Stomach (tissue), 9 donors: ENCODE results near the gene GREB1. TPM values are rescaled to one million over a fixed set of nuclear protein-coding genes. Genes with fewer than 3 reads are reported as not detected.

Experiments
- DNase-seq, 2 donors: peaks; one replicate each; pipeline versions ENCODE4 v3.0.0 to v3.0.0-alpha.2; 2013 to 2019
- H3K27ac ChIP-seq, 5 donors: fragments of 200-600 bp in 4 of 5; sonication (generic) in 4 of 5; one replicate each; pipeline ENCODE4 v1.5.1; 2013 to 2019; ENCODE audit warnings: mild to moderate bottlenecking in 1 of 5, moderate library complexity in 1 of 5
- H3K27me3 ChIP-seq, 3 donors: fragments of 200-600 bp; sonication (generic); one replicate each; pipeline ENCODE4 v1.5.1; 2017 to 2019; ENCODE audit warnings: mixed run types in 1 of 3
- H3K36me3 ChIP-seq, 4 donors: fragments of 200-600 bp; sonication (generic); 1 replicate in 3 of 4; 2 replicates in 1 of 4; pipeline ENCODE4 v1.5.1; 2016 to 2019
- H3K4me1 ChIP-seq, 4 donors: fragments of 200-600 bp; sonication (generic); one replicate each; pipeline ENCODE4 v1.5.1; 2016 to 2019
- H3K4me3 ChIP-seq, 4 donors: fragments of 200-600 bp; sonication (generic) in 3 of 4; one replicate each; pipeline ENCODE4 v1.5.1; 2016 to 2019; ENCODE audit warnings: mild to moderate bottlenecking in 1 of 4
- H3K9me3 ChIP-seq, 4 donors: fragments of 200-600 bp; sonication (generic); one replicate each; pipeline ENCODE4 v1.5.1; 2016 to 2019
- EP300 ChIP-seq: sonication (generic); formaldehyde crosslinking; IDR thresholded peaks from one replicate; pipeline ENCODE4 v1.6.1; 2017; ENCODE audit warnings: antibody characterized with exemption
- POLR2A ChIP-seq, 4 donors: fragments of 450-650 bp; IDR thresholded peaks; one replicate each; pipeline ENCODE4 v1.6.1; 2016; ENCODE audit warnings: antibody characterized with exemption in 4 of 4, control low read depth in 2 of 4, mild to moderate bottlenecking in 1 of 4, moderate library complexity in 1 of 4
- POLR2AphosphoS5 ChIP-seq, 3 donors: sonication (generic); formaldehyde crosslinking; IDR thresholded peaks; one replicate each; pipeline ENCODE4 v1.6.1; 2016; ENCODE audit warnings: antibody characterized with exemption in 3 of 3
- WGBS, 5 donors: extraction: QIAGEN DNeasy Blood & Tissue Kit in 3 of 5; methylation state at CpG; one replicate each; pipeline versions ENCODE4 v1.1.5 to v1.1.7; 2013 to 2018; 5-methylcytosine and 5-hydroxymethylcytosine counted together
- intact Hi-C: fragments of 100-400 bp; cut with DNase I; formaldehyde crosslinking; loops from one replicate; pipeline ENCODE4 v1.15.1; 2023; ENCODE audit warnings: low total_unique reads
- polyA plus RNA-seq, 3 donors: library from polyadenylated mRNA; stranded (reverse); fragments of 200-250 nt; gene quantifications; one replicate each; pipeline ENCODE4 v1.2.3, GENCODE V29; 2013
- total RNA-seq, 5 donors: library from RNA; depleted of rRNA; stranded (reverse); fragments of >200 nt; gene quantifications; one replicate each; pipeline versions ENCODE4 v1.1.0 to v1.2.3, GENCODE V29; 2014 to 2016
- TF ChIP-seq, protein P1 (sequence below), 7 experiments: fragments of 450-650 bp in 4 of 7; fragments of 200-600 bp in 3 of 7; sonication (generic) in 3 of 7; IDR thresholded peaks; one replicate each; pipeline ENCODE4 v1.5.1; 2016 to 2019; ENCODE audit warnings: antibody characterized with exemption in 7 of 7, control low read depth in 2 of 7, mild to moderate bottlenecking in 1 of 7
- donor health status: healthy with polysubstance abuse.
- donor health status: Bipolar disorder and iron deficiency.
- donor health status: healthy.

Gene GREB1
- total and polyA plus RNA-seq, 8 donors = 0.88 to 37.9 (median 3.6) TPM

DNA sequence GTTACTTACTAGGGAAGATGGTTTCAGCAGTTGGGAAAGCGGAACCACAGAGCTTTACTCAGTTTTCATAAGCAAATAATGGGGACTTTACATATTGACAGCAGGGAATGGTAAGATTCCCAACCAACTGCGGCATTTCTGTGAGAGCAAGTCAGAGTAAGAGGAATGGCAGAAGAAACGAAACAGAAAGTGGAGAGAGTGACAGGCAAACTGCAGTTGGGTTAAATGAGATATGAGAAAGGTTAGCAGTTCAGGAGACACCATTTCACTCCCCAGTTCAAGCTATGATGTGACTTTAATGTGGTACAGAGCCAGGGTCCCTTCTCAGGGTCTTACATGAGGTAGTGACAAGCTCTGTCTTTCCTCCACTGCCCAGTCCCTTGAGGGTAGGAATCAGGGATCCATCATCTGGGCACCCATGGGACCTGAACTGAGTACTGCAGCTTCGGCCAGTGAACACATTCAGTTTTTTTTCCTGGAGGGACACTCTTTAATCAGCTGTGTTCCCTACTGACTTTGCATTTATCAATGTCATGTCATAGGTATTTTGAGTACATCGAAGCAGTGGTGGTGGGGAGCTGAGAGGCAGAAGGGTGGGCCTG is 33.0 kb upstream of the GREB1 start:
- WGBS, 5 donors = 57 to 66% (median 59%) methylated on average over 5 of the region's 5 CpGs
- Histone ChIP-seq H3K9me3 (no peaks in the 10 kb centered on the region), H3K27ac (peak overlapping the region in 1 of 5 donors; percentile 14), H3K36me3 (no peaks in the 10 kb centered on the region), H3K4me1 (peaks cover 0 to 20% (median 13%) of the 10 kb centered on the region in 4 donors), H3K27me3 (peaks cover 0 to 3% (median 0%) of the 10 kb centered on the region in 3 donors), H3K4me3 (peak overlapping the region in 1 of 4 donors; percentile 6)
- TF ChIP-seq, protein P1, sequence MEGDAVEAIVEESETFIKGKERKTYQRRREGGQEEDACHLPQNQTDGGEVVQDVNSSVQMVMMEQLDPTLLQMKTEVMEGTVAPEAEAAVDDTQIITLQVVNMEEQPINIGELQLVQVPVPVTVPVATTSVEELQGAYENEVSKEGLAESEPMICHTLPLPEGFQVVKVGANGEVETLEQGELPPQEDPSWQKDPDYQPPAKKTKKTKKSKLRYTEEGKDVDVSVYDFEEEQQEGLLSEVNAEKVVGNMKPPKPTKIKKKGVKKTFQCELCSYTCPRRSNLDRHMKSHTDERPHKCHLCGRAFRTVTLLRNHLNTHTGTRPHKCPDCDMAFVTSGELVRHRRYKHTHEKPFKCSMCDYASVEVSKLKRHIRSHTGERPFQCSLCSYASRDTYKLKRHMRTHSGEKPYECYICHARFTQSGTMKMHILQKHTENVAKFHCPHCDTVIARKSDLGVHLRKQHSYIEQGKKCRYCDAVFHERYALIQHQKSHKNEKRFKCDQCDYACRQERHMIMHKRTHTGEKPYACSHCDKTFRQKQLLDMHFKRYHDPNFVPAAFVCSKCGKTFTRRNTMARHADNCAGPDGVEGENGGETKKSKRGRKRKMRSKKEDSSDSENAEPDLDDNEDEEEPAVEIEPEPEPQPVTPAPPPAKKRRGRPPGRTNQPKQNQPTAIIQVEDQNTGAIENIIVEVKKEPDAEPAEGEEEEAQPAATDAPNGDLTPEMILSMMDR (IDR thresholded peaks at IDR 0.05) = no peak
- TF ChIP-seq POLR2AphosphoS5 (IDR thresholded peaks at IDR 0.05) (no peak), POLR2A (IDR thresholded peaks at IDR 0.05) (no peak), EP300 (no peak)
- intact Hi-C loops = no loop called here
- no peak for DNase-seq

GRCh38 chr2:11502740-11503292 is 31.0 kb upstream of the GREB1 start:
- no peak for TF ChIP-seq POLR2AphosphoS5 (IDR thresholded peaks at IDR 0.05)
- H3K27me3 ChIP-seq = no peaks in the 10 kb centered on the region
- no peak overlapping the region for H3K4me3 ChIP-seq
- no peaks in the 10 kb centered on the region for H3K36me3 ChIP-seq
- no peaks in the 10 kb centered on the region for H3K9me3 ChIP-seq
- intact Hi-C loops = no loop called here
- DNase-seq = no peak
- peaks cover 0 to 31% (median 20%) of the 10 kb centered on the region in 4 donors for H3K4me1 ChIP-seq
- no peak overlapping the region for H3K27ac ChIP-seq
- 71 to 81% (median 79%) methylated on average over 4 of the region's 4 CpGs for WGBS, 5 donors

DNA sequence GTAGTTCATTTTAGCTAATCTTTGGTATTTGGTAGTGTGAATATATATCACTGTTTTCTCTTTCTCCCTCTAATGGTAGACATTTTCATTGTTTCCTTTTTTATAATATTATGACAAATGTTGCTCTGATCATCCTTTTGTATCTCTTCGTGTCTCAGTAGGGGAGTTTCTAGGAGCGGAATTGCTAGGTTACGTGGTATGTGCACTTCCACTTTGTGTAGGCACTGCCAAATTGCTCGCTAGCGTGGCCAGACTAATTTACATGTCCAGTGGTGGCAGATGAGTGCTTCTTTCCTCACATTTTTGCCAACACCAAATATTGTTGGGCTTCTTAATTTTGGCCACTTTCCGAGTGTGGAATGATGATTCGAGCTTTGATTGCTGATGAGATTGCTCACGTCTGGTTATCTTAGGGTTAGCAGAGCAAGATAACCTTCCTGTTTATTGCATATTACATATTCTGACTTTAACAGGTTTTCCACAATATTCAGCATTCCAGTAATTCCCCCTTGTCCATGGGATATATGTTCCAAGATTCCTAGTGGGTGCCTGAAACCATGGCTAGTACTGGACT is 30.4 kb upstream of the GREB1 start:
- peaks cover 0 to 33% (median 18%) of the 10 kb centered on the region in 4 donors for H3K4me1 ChIP-seq
- DNase-seq = no peak
- H3K4me3 ChIP-seq = no peak overlapping the region
- no peak overlapping the region for H3K27ac ChIP-seq
- H3K27me3 ChIP-seq = no peaks in the 10 kb centered on the region
- intact Hi-C loops = no loop called here
- no peak for TF ChIP-seq EP300
- no peaks in the 10 kb centered on the region for H3K9me3 ChIP-seq
- 61 to 66% (median 63%) methylated on average over 8 of the region's 8 CpGs for WGBS, 5 donors
- no peaks in the 10 kb centered on the region for H3K36me3 ChIP-seq

DNA sequence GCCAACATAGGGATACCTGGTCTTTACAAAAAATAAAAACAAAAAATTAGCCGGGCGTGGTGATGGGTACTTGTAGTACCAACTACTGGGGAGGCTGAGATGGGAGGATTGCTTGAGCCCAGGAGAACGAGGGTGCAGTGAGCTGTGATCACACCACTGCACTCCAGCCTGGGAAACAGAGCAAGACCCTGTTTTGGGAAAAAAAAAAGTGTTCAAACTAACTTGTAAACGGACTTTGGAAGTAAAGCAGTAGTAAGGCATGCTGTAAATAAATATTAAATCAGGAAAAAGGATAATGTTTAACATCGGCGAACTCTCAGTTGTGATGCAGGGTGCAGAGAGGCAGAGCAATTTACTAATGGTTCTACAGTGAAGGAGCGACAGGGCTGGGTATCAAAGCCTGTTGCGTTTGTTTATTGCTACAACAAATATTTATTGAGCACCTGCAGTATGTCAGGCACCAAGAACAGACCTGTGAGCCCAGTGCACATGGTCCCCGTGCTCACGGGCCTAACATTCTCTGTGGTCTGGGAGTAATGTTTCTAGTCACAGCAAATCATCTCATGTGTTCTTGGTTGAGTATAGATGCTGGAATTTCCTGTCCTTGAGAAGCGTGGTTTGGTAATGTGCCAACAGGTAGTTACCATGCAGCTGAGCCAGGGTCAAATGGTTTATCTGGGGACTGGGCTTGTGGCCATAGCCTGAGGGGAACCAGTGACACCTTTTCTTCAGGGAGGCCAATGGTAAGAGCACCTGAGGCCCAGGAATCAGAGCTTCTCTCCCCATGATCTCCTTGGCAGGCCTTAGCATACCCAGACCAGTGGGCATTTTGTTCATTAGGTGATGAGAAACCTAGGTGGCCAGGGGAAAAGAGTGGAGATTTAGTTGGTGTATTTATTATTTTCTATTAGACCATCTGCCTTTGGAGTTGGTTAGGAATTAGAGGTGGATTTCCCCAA is 27.9 kb upstream of the GREB1 start:
- no peak for TF ChIP-seq POLR2A (IDR thresholded peaks at IDR 0.05)
- no peak for TF ChIP-seq POLR2AphosphoS5 (IDR thresholded peaks at IDR 0.05)
- no peak for TF ChIP-seq EP300
- TF ChIP-seq, protein P1 (IDR thresholded peaks at IDR 0.05) = no peak
- peak in 1 of 2 donors; percentile 34 for DNase-seq
- no peaks in the 10 kb centered on the region for H3K9me3 ChIP-seq
- no peak overlapping the region for H3K4me3 ChIP-seq
- H3K27me3 ChIP-seq = no peaks in the 10 kb centered on the region
- WGBS, 5 donors = 45 to 62% (median 54%) methylated on average over 11 of the region's 11 CpGs
- intact Hi-C loops = no loop called here
- no peak overlapping the region for H3K27ac ChIP-seq
- peaks cover 0 to 23% (median 7%) of the 10 kb centered on the region in 4 donors for H3K4me1 ChIP-seq
- no peaks in the 10 kb centered on the region for H3K36me3 ChIP-seq

DNA sequence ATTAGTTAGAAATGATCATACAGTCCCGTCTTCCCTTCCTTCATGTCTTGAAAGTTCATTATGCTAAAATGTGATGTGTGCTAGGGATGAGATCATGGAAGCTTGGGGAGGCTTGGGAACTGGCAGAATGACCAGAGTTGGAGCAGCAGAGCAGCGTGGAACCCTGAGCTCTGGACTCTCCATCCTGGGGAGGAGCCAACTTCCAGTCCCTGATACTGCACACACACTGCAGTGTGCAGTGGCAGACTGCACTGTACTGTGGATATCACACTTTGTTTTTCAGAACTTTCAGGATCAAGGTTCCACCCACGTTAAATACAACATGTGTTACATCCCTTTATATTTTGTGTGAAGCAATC is 27.3 kb upstream of the GREB1 start:
- Histone ChIP-seq H3K9me3 (no peaks in the 10 kb centered on the region), H3K27ac (no peak overlapping the region), H3K36me3 (no peaks in the 10 kb centered on the region), H3K4me1 (peaks cover 0 to 23% (median 6%) of the 10 kb centered on the region in 4 donors), H3K4me3 (no peak overlapping the region), H3K27me3 (no peaks in the 10 kb centered on the region)
- DNase-seq = peak in 1 of 2 donors; percentile 42
- intact Hi-C loops = no loop called here
- 50 to 58% (median 56%) methylated on average over 3 of the region's 3 CpGs for WGBS, 5 donors
- no peak for TF ChIP-seq EP300
- TF ChIP-seq, protein P1 (IDR thresholded peaks at IDR 0.05) = no peak
- TF ChIP-seq POLR2A (IDR thresholded peaks at IDR 0.05) = no peak
- TF ChIP-seq POLR2AphosphoS5 (IDR thresholded peaks at IDR 0.05) = no peak
